ENCODE results near the gene SRGAP3.

SRGAP3 gene

DNA sequence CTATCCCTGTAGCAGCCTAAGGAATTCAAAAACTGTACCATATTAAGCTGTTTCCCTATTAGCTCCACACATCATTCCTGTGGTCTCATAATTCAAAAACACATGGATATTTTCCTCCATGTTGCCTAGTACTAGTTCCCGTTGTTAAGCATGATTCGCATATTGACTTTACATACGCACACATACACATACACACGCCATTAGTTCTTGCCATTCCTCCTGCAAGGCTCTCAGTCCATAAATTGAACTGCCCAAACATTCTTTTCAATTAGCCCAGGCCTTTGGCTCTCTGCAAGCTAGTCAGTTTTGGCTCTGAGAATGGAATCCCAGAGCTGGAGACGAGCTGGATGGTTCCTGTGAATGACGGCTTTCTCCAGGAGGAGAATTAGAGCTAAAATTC lies 229.0 kb downstream of the SRGAP3 start:
- H2AFZ ChIP-seq (ENCODE audit: low read depth), result no peak overlapping the region
- H4K20me1 ChIP-seq (ENCODE audit: insufficient read depth), result no peaks in the 10 kb centered on the region
- no peaks in the 10 kb centered on the region for H3K4me1 ChIP-seq (ENCODE audit: low read depth, poor library complexity, severe bottlenecking)
- H3K27me3 ChIP-seq (ENCODE audit: insufficient read depth, low read depth), result no peaks in the 10 kb centered on the region
- TF ChIP-seq, protein P1, sequence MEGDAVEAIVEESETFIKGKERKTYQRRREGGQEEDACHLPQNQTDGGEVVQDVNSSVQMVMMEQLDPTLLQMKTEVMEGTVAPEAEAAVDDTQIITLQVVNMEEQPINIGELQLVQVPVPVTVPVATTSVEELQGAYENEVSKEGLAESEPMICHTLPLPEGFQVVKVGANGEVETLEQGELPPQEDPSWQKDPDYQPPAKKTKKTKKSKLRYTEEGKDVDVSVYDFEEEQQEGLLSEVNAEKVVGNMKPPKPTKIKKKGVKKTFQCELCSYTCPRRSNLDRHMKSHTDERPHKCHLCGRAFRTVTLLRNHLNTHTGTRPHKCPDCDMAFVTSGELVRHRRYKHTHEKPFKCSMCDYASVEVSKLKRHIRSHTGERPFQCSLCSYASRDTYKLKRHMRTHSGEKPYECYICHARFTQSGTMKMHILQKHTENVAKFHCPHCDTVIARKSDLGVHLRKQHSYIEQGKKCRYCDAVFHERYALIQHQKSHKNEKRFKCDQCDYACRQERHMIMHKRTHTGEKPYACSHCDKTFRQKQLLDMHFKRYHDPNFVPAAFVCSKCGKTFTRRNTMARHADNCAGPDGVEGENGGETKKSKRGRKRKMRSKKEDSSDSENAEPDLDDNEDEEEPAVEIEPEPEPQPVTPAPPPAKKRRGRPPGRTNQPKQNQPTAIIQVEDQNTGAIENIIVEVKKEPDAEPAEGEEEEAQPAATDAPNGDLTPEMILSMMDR (conservative IDR thresholded peaks at IDR 0.05; ENCODE audit: low read depth, low read length), result no peak
- no peak overlapping the region for H3K4me3 ChIP-seq (IDR thresholded peaks at IDR 0.05; ENCODE audit: insufficient read depth, low read depth, low read length)
- no peak overlapping the region for H3K9ac ChIP-seq
- no peak overlapping the region for H3K4me2 ChIP-seq
- H3K27ac ChIP-seq, result no peak overlapping the region
- no peaks in the 10 kb centered on the region for H3K79me2 ChIP-seq (ENCODE audit: insufficient read depth, low read depth)
- H3K36me3 ChIP-seq (ENCODE audit: insufficient read depth), result no peaks in the 10 kb centered on the region

DNA sequence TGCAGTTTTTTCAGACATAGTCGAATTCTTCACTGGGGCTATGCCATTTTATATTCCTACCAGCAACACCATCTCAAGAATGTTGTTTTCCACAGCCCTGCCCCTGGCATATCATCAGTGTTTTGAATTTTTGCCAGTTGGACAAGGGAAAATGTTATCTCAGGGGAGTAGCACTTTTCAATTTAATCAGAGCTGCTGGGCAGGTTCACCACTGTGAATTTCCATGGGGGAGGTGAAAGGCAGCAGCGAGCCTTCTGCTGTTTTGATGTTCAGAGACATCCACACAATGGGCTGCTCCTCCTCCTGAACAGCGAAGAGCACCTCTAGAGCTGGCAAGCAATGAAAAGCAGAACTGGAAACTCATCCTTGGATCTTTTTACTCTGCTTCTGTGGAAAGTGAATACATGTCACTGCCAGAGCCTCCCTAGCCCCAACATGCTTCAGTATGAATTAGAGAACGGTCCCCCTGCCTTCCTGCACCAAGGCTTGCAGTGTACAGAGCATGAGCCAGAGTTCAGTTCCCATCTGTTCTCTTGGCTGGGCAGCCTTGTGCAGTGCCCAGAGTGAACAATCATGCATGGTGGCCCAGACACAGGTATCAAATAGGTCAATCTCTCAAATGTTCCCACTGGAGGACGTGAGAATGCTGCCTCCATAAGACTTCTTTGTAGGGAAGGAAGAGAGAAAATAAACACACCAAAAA lies 230.0 kb downstream of the SRGAP3 start:
- H4K20me1 ChIP-seq (ENCODE audit: insufficient read depth), result no peaks in the 10 kb centered on the region
- no peaks in the 10 kb centered on the region for H3K79me2 ChIP-seq (ENCODE audit: insufficient read depth, low read depth)
- H3K27me3 ChIP-seq (ENCODE audit: insufficient read depth, low read depth), result no peaks in the 10 kb centered on the region
- H3K27ac ChIP-seq, result no peak overlapping the region
- H3K9ac ChIP-seq, result no peak overlapping the region
- no peaks in the 10 kb centered on the region for H3K4me1 ChIP-seq (ENCODE audit: low read depth, poor library complexity, severe bottlenecking)
- no peak overlapping the region for H2AFZ ChIP-seq (ENCODE audit: low read depth)
- no peak overlapping the region for H3K4me2 ChIP-seq
- no peaks in the 10 kb centered on the region for H3K36me3 ChIP-seq (ENCODE audit: insufficient read depth)
- H3K4me3 ChIP-seq (IDR thresholded peaks at IDR 0.05; ENCODE audit: insufficient read depth, low read depth, low read length), result no peak overlapping the region
- TF ChIP-seq, protein P1 (conservative IDR thresholded peaks at IDR 0.05; ENCODE audit: low read depth, low read length), result no peak

DNA sequence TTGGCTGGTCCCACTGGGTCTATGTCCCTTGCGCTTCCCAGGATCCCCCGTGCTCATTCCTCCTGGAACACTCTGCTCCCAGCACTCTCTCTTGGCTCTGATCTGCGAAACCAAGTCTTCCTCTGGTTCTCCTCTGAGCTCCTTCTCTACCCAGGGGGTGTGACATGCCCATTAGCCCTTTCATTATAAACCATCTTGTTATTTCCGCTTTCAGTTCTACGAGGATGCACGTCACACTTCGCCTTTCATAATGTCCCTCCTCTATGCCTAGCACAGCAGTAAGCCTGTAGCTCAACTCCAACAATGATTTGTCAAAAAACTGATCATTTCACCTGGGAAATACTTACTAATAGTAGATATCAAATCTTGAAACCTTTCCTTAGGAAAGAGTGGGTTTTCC lies 234.2 kb downstream of the SRGAP3 start:
- H3K9ac ChIP-seq, result no peak overlapping the region
- TF ChIP-seq, protein P1 (conservative IDR thresholded peaks at IDR 0.05; ENCODE audit: low read depth, low read length), result no peak
- no peaks in the 10 kb centered on the region for H3K36me3 ChIP-seq (ENCODE audit: insufficient read depth)
- no peaks in the 10 kb centered on the region for H3K79me2 ChIP-seq (ENCODE audit: insufficient read depth, low read depth)
- no peak overlapping the region for H3K27ac ChIP-seq
- H2AFZ ChIP-seq (ENCODE audit: low read depth), result no peak overlapping the region
- no peak overlapping the region for H3K4me3 ChIP-seq (IDR thresholded peaks at IDR 0.05; ENCODE audit: insufficient read depth, low read depth, low read length)
- no peaks in the 10 kb centered on the region for H3K4me1 ChIP-seq (ENCODE audit: low read depth, poor library complexity, severe bottlenecking)
- no peaks in the 10 kb centered on the region for H4K20me1 ChIP-seq (ENCODE audit: insufficient read depth)
- no peak overlapping the region for H3K4me2 ChIP-seq
- no peaks in the 10 kb centered on the region for H3K27me3 ChIP-seq (ENCODE audit: insufficient read depth, low read depth)

DNA sequence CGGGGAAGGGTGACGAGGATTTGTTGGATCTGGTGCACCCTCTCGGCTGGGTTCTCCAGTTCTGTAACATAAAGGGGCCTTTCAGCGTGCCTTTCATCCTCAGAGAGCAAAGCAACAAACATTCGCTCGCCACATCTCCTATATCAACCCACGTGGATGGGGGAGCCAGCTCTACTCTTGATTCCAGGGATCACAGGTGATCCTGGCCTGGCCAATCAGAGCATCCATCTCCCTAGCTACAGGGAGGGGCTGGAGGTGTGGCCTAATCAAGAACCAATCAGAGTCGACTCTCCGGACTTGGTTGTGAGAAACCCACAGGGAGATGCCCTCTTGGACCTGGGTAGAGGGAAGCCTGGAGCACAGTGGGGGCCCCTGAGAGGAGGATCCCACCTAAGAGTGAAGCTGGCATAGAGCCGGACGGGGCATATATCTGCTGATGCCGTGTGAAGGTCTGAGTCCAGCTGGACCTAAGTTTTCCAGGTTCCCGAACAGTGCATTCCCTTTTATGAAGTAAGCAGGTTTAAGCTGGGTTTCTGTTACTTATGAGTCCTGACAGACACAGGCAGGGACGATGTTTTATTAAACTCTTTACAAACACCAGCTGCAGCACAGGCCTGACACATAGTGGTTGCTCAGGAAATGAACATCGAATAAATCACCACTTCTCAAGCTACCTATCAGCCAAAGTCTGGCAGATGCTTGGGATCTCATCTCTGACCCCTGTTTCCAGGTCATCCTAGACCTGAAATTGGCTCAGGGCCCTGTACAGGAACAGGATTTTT lies 235.5 kb downstream of the SRGAP3 start:
- TF ChIP-seq, protein P1 (conservative IDR thresholded peaks at IDR 0.05; ENCODE audit: low read depth, low read length), result no peak
- Histone ChIP-seq H3K27ac (no peak overlapping the region), H3K4me1 (ENCODE audit: low read depth, poor library complexity, severe bottlenecking) (no peaks in the 10 kb centered on the region)

More for the DNA sequence above, 235.5 kb downstream of the SRGAP3 start:
- Histone ChIP-seq H3K27me3 (ENCODE audit: insufficient read depth, low read depth) (no peaks in the 10 kb centered on the region), H3K36me3 (ENCODE audit: insufficient read depth) (no peaks in the 10 kb centered on the region), H2AFZ (ENCODE audit: low read depth) (no peak overlapping the region), H3K4me2 (no peak overlapping the region), H3K9ac (no peak overlapping the region), H4K20me1 (ENCODE audit: insufficient read depth) (no peaks in the 10 kb centered on the region), H3K79me2 (ENCODE audit: insufficient read depth, low read depth) (no peaks in the 10 kb centered on the region), H3K4me3 (IDR thresholded peaks at IDR 0.05; ENCODE audit: insufficient read depth, low read depth, low read length) (no peak overlapping the region)

All from KMS-11 (cell line).